ENCODE data around the gene KCNK3. TPM values are rescaled to one million over a fixed set of nuclear protein-coding genes. Genes with fewer than 3 reads are reported as not detected.

Gene KCNK3
- polyA plus RNA-seq, 1 of the 3 experiments (the other 2 are of a cell fraction) = 0.16 TPM

GRCh38 chr2:26768759-26769088, 76.2 kb downstream of the KCNK3 start:
- H3K27me3 ChIP-seq (ENCODE audit: insufficient read depth) = no peaks in the 10 kb centered on the region
- WGBS (ENCODE audit: low lambda C conversion rate) = 98% methylated on average over 3 of the region's 3 CpGs
- peaks cover 98% of the 10 kb centered on the region for H3K79me2 ChIP-seq (ENCODE audit: insufficient read depth)
- H3K27ac ChIP-seq (ENCODE audit: low read depth in 2 of 2, low read length in 1 of 2) = no peak overlapping the region
- H2AFZ ChIP-seq (ENCODE audit: low read depth) = no peak overlapping the region
- DNase-seq = no peak
- no peak overlapping the region for H3K4me3 ChIP-seq (ENCODE audit: low read depth in 2 of 2, low read length in 1 of 2)
- no peak overlapping the region for H3K4me2 ChIP-seq
- no peaks in the 10 kb centered on the region for H3K9me2 ChIP-seq
- TF ChIP-seq YY1 (IDR thresholded peaks at IDR 0.05; ENCODE audit: low read depth) = no peak
- no peak for TF ChIP-seq FOSL2 (IDR thresholded peaks at IDR 0.05; ENCODE audit: borderline replicate concordance, low read depth)
- no peak for TF ChIP-seq MEF2A (IDR thresholded peaks at IDR 0.05; ENCODE audit: borderline replicate concordance, low read depth)
- no peak for TF ChIP-seq CTCF (IDR thresholded peaks at IDR 0.05)
- TF ChIP-seq RXRA (IDR thresholded peaks at IDR 0.05; ENCODE audit: borderline replicate concordance, low read depth) = no peak
- no peak for TF ChIP-seq MXI1 (IDR thresholded peaks at IDR 0.05; ENCODE audit: low read depth, low read length)
- TF ChIP-seq SMC3 (IDR thresholded peaks at IDR 0.05; ENCODE audit: low read depth, low read length) = no peak
- TF ChIP-seq TCF12 (IDR thresholded peaks at IDR 0.05) = no peak
- TF ChIP-seq ZBTB33 (IDR thresholded peaks at IDR 0.05; ENCODE audit: borderline replicate concordance, low read depth) = no peak
- TF ChIP-seq CHD2 (IDR thresholded peaks at IDR 0.05; ENCODE audit: low read length, partially characterized antibody) = no peak
- TF ChIP-seq FOXM1 (IDR thresholded peaks at IDR 0.05; ENCODE audit: low read depth) = no peak
- TF ChIP-seq NFIC (IDR thresholded peaks at IDR 0.05; ENCODE audit: borderline replicate concordance) = no peak
- TF ChIP-seq RAD21 (IDR thresholded peaks at IDR 0.05; ENCODE audit: low read length) = no peak
- no peak for TF ChIP-seq GATA2 (CRISPR knock-in tag; IDR thresholded peaks at IDR 0.05)
- TF ChIP-seq GABPA (IDR thresholded peaks at IDR 0.05; ENCODE audit: low read depth) = no peak
- CTCF ChIA-PET = interaction anchor here (0.6 to 7.0 kb wide), 5 partner anchors 10 to 193 kb away, joined by 3 to 36 read pairs (median 7); no protein-coding TSS in a partner anchor
- H3K9ac ChIP-seq = no peak overlapping the region
- H3F3A ChIP-seq (replicated peaks; ENCODE audit: insufficient read depth) = no peaks in the 10 kb centered on the region
- peaks cover 2 to 4% of the 10 kb centered on the region in 2 experiments for H3K36me3 ChIP-seq (replicated peaks in 1 of 2; ENCODE audit: control insufficient read depth in 1 of 2, insufficient read depth in 2 of 2, low read length in 1 of 2)
- POLR2A ChIA-PET = interaction anchor here (0.7 kb wide), 1 partner anchor 182 kb away, joined by 3 read pairs; no protein-coding TSS in a partner anchor
- no peaks in the 10 kb centered on the region for H3K9me3 ChIP-seq
- H3K4me1 ChIP-seq (ENCODE audit: control insufficient read depth in 1 of 2, insufficient read depth in 2 of 2, low read depth in 1 of 2, low read length in 1 of 2) = peaks cover 26 to 43% of the 10 kb centered on the region in 2 experiments; a peak in 3 of 4 replicates
- H4K20me1 ChIP-seq (ENCODE audit: insufficient read depth) = peaks cover 61% of the 10 kb centered on the region

Data from SK-N-SH (cell line).